NT2/D1 (cell line): ENCODE results near the gene KPNA5.

ENCODE experiments used
- DNase-seq: peaks from one replicate; pipeline ENCODE4 v3.0.0-alpha.2; 2011; ENCODE audit warnings: low read depth, low spot score
- H3K27me3 ChIP-seq: 2 replicates; pipeline ENCODE4 v1.6.0; 2011; ENCODE audit warnings: mild to moderate bottlenecking; ENCODE audit not compliant: insufficient read length, insufficient read depth
- H3K36me3 ChIP-seq: 2 replicates; pipeline ENCODE4 v1.6.1; 2011; ENCODE audit warnings: mild to moderate bottlenecking, low read length, mixed read lengths; ENCODE audit not compliant: insufficient read depth, insufficient read length
- H3K4me1 ChIP-seq: 2 replicates; pipeline ENCODE4 v1.5.1; 2011; ENCODE audit not compliant: insufficient read depth, insufficient read length
- H3K4me3 ChIP-seq: 2 replicates; pipeline ENCODE4 v1.5.1; 2011; ENCODE audit warnings: low read depth; ENCODE audit not compliant: insufficient read length
- H3K9ac ChIP-seq: 2 replicates; pipeline ENCODE4 v1.6.0; 2011; ENCODE audit warnings: low read depth; ENCODE audit not compliant: insufficient read length
- H3K9me3 ChIP-seq: 2 replicates; pipeline ENCODE4 v1.5.1; 2011; ENCODE audit warnings: mild to moderate bottlenecking, low read length; ENCODE audit not compliant: insufficient read depth
- SUZ12 ChIP-seq: IDR thresholded peaks from 2 replicates; pipeline ENCODE4 v1.6.1; 2011; ENCODE audit not compliant: insufficient read length, insufficient read depth; ENCODE audit errors: extremely low read depth
- YY1 ChIP-seq: IDR thresholded peaks from 2 replicates; pipeline ENCODE4 v1.6.1; 2011; ENCODE audit not compliant: insufficient read length, insufficient read depth
- ZNF274 ChIP-seq: IDR thresholded peaks from 2 replicates; pipeline ENCODE4 v1.6.1; 2011; ENCODE audit warnings: mild to moderate bottlenecking, low read depth, low read length

Gene KPNA5

GRCh38 chr6:116766506-116767176, 85.6 kb downstream of the KPNA5 start:
- Histone ChIP-seq H3K36me3 (no peaks in the 10 kb centered on the region), H3K4me3 (no peak overlapping the region), H3K9ac (no peak overlapping the region), H3K27me3 (peaks cover 10% of the 10 kb centered on the region), H3K4me1 (no peaks in the 10 kb centered on the region), H3K9me3 (no peaks in the 10 kb centered on the region)
- TF ChIP-seq ZNF274: no peak
- no peak for TF ChIP-seq SUZ12
- TF ChIP-seq YY1: no peak
- DNase-seq: no peak

GRCh38 chr6:116767715-116768114, 86.7 kb downstream of the KPNA5 start:
- Histone ChIP-seq H3K9ac (no peak overlapping the region), H3K36me3 (no peaks in the 10 kb centered on the region), H3K27me3 (peaks cover 10% of the 10 kb centered on the region), H3K9me3 (no peaks in the 10 kb centered on the region), H3K4me3 (no peak overlapping the region), H3K4me1 (no peaks in the 10 kb centered on the region)
- no peak for TF ChIP-seq SUZ12
- TF ChIP-seq YY1: no peak
- no peak for TF ChIP-seq ZNF274
- DNase-seq: no peak

- H3K4me3 ChIP-seq: no peak overlapping the region
- no peak for DNase-seq
- H3K9me3 ChIP-seq: no peaks in the 10 kb centered on the region
- H3K4me1 ChIP-seq: no peaks in the 10 kb centered on the region
- no peaks in the 10 kb centered on the region for H3K27me3 ChIP-seq
- no peak overlapping the region for H3K9ac ChIP-seq
- TF ChIP-seq YY1 (no peak), SUZ12 (no peak), ZNF274 (no peak)
- H3K36me3 ChIP-seq: no peaks in the 10 kb centered on the region
These were observed 91.4 kb downstream of the KPNA5 start for GRCh38 chr6:116772450-116772849.

DNA sequence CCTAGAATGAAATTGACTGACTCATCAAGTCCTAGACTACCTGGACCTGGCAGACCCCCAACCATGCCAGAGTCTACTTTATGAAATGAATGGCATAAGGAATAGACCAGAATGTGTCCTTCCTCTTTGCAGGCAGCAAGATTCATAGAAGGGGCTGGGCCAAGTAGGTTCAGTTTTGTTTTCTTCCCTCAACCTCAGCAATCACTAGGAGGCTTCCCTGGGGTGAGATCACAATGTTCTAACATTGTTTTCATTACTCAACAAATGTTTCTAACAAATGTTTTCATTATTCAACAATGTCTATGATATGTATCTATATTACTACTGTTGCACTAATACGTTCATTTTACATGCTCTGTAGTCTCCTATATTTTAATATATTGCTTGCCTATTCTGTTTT, 92.9 kb downstream of the KPNA5 start:
- no peaks in the 10 kb centered on the region for H3K9me3 ChIP-seq
- no peak overlapping the region for H3K9ac ChIP-seq
- no peaks in the 10 kb centered on the region for H3K4me1 ChIP-seq
- H3K4me3 ChIP-seq: no peak overlapping the region
- TF ChIP-seq ZNF274: no peak
- no peak for TF ChIP-seq SUZ12
- no peak for TF ChIP-seq YY1
- no peaks in the 10 kb centered on the region for H3K27me3 ChIP-seq
- no peak for DNase-seq
- no peaks in the 10 kb centered on the region for H3K36me3 ChIP-seq

DNA sequence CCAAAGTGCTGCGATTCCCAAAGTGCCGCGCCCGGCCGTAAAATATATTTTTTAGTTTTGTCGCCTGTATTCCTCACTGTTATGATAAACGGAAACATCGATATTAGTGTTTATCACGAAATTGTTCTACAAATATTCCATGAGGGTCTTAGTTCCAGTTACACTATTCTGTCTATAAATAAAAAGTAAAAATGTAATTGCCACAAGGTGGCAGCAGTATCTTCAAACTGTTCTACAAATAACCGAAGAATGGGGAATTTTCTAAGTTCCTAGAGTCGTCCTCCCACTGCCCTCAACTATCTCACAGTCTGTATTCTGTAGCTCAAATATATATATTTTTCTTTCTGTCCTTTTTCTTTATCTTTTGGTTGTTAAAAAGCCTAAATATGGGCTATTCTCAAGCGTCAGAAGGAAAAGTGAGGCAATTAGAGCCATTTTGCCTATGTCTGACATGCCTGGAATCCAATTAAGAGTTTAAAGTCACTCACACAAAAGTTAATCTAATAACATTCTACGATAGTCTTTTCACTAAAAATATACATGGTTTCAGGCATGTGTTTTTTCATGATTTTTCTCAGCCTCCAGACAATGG, 98.7 kb downstream of the KPNA5 start:
- TF ChIP-seq SUZ12 (no peak), YY1 (no peak), ZNF274 (no peak)

DNA sequence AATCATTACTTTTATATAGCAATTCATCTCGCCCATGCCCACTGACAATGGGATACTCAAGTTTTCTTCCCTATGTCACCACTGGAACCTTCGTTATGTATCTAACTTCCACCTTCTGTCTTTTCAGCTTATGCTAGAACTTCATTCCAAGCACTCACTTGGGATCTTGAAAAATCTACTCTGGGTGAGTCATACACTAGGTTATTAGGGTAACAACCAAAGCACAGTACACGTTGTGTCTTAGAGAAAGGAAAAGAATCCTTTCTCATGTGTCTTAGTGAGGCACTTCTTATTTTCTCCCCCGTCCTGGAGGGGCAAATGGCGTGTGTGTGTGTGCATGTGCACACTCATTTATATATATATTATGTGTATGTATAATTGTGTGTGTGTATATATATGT, 102.8 kb downstream of the KPNA5 start:
- H3K27me3 ChIP-seq: no peaks in the 10 kb centered on the region
- no peaks in the 10 kb centered on the region for H3K4me1 ChIP-seq
- no peaks in the 10 kb centered on the region for H3K9me3 ChIP-seq
- H3K9ac ChIP-seq: no peak overlapping the region
- TF ChIP-seq YY1 (no peak), ZNF274 (no peak), SUZ12 (no peak)
- DNase-seq: no peak
- no peaks in the 10 kb centered on the region for H3K36me3 ChIP-seq
- no peak overlapping the region for H3K4me3 ChIP-seq

More for the DNA sequence above, 98.7 kb downstream of the KPNA5 start:
- DNase-seq: no peak
- no peaks in the 10 kb centered on the region for H3K9me3 ChIP-seq
- no peak overlapping the region for H3K9ac ChIP-seq
- no peaks in the 10 kb centered on the region for H3K36me3 ChIP-seq
- no peak overlapping the region for H3K4me3 ChIP-seq
- no peaks in the 10 kb centered on the region for H3K4me1 ChIP-seq
- H3K27me3 ChIP-seq: no peaks in the 10 kb centered on the region
